ENCODE measurements around the gene ZBTB4. TPM values are rescaled to one million over a fixed set of nuclear protein-coding genes. Genes with fewer than 3 reads are reported as not detected.

The ZBTB4 gene
- total and polyA plus RNA-seq, 9 of the 15 experiments (the other 6 are each of a cell fraction or from before 2014, with no cell fraction given) = 0.92 to 6.9 (median 3.3) TPM

DNA sequence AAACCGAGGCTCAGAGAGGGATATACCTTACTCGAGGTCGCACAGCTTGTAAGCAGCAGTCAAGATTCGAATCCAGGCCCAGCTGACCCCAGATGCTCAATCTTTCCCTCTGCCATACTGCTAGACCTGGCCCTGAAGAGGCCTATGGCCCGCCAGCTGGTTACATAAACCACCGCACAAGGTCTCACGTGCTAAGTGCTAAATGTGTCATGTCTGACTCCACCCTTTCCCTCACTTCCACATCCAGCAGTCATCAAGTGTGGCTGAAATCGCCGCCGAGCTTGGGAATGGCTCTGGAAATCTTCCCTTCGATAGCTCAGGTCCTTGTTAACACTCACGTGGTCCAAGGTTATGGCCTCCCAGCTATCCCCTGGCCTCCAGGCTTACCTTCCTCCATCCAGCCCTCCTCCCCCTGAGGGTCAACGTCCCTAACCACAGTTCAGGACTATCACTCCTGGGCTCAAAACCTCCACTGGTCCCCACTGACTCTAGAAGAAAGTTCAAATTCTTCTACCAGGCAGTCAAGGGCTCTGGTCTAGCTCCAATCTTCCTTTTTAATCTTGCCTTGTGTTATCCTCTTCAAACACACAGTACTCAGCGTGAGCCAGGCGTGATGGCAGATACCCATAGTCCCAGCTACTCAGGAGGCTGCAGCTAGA, 3.5 kb downstream of the ZBTB4 start (continued):
- TF ChIP-seq, protein P1, sequence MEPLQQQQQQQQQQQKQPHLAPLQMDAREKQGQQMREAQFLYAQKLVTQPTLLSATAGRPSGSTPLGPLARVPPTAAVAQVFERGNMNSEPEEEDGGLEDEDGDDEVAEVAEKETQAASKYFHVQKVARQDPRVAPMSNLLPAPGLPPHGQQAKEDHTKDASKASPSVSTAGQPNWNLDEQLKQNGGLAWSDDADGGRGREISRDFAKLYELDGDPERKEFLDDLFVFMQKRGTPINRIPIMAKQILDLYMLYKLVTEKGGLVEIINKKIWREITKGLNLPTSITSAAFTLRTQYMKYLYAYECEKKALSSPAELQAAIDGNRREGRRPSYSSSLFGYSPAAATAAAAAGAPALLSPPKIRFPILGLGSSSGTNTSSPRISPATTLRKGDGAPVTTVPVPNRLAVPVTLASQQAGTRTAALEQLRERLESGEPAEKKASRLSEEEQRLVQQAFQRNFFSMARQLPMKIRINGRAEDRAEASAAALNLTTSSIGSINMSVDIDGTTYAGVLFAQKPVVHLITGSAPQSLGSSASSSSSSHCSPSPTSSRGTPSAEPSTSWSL (CRISPR knock-in tag; IDR thresholded peaks at IDR 0.05; ENCODE audit: borderline replicate concordance) = no peak
- TF ChIP-seq ZNF780A (CRISPR knock-in tag; IDR thresholded peaks at IDR 0.05) (no peak), CCNT2 (IDR thresholded peaks at IDR 0.05; ENCODE audit: borderline replicate concordance, extremely low read depth, insufficient read length, low read depth, low read length) (no peak), FUS (optimal IDR thresholded peaks at IDR 0.05; ENCODE audit: low read depth, low read length) (no peak), BMI1 (IDR thresholded peaks at IDR 0.05; ENCODE audit: low read length) (no peak), SOX6 (IDR thresholded peaks at IDR 0.05) (peak; percentile 8; the same call in 1 of the 2 replicates), ZNF785 (CRISPR knock-in tag; IDR thresholded peaks at IDR 0.05) (no peak), EZH2 (IDR thresholded peaks at IDR 0.05; ENCODE audit: borderline replicate concordance, low read depth, low read length) (no peak), ETS2 (tag; IDR thresholded peaks at IDR 0.05; ENCODE audit: borderline replicate concordance, poor library complexity, severe bottlenecking) (no peak), ZNF408 (CRISPR knock-in tag; IDR thresholded peaks at IDR 0.05; ENCODE audit: low read depth) (no peak), NR1H2 (CRISPR knock-in tag; IDR thresholded peaks at IDR 0.05) (no peak), MAFF (IDR thresholded peaks at IDR 0.05; ENCODE audit: low read length) (no peak), SREBF1 (IDR thresholded peaks at IDR 0.05; ENCODE audit: borderline replicate concordance, low read depth, low read length) (no peak), ZBED1 (IDR thresholded peaks at IDR 0.05) (no peak), ZNF3 (CRISPR knock-in tag; IDR thresholded peaks at IDR 0.05) (no peak)
- TF ChIP-seq, protein P2, sequence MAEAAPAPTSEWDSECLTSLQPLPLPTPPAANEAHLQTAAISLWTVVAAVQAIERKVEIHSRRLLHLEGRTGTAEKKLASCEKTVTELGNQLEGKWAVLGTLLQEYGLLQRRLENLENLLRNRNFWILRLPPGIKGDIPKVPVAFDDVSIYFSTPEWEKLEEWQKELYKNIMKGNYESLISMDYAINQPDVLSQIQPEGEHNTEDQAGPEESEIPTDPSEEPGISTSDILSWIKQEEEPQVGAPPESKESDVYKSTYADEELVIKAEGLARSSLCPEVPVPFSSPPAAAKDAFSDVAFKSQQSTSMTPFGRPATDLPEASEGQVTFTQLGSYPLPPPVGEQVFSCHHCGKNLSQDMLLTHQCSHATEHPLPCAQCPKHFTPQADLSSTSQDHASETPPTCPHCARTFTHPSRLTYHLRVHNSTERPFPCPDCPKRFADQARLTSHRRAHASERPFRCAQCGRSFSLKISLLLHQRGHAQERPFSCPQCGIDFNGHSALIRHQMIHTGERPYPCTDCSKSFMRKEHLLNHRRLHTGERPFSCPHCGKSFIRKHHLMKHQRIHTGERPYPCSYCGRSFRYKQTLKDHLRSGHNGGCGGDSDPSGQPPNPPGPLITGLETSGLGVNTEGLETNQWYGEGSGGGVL (CRISPR knock-in tag; IDR thresholded peaks at IDR 0.05) = no peak
- TF ChIP-seq, protein P3, sequence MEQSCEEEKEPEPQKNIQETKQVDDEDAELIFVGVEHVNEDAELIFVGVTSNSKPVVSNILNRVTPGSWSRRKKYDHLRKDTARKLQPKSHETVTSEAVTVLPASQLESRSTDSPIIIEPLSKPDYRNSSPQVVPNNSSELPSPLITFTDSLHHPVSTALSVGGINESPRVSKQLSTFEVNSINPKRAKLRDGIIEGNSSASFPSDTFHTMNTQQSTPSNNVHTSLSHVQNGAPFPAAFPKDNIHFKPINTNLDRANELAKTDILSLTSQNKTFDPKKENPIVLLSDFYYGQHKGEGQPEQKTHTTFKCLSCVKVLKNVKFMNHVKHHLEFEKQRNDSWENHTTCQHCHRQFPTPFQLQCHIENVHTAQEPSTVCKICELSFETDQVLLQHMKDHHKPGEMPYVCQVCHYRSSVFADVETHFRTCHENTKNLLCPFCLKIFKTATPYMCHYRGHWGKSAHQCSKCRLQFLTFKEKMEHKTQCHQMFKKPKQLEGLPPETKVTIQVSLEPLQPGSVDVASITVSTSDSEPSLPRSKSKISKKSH (CRISPR knock-in tag; IDR thresholded peaks at IDR 0.05) = no peak
- TF ChIP-seq, protein P4, sequence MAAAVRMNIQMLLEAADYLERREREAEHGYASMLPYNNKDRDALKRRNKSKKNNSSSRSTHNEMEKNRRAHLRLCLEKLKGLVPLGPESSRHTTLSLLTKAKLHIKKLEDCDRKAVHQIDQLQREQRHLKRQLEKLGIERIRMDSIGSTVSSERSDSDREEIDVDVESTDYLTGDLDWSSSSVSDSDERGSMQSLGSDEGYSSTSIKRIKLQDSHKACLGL (CRISPR knock-in tag; IDR thresholded peaks at IDR 0.05; ENCODE audit: borderline replicate concordance, poor library complexity, severe bottlenecking) = no peak
- TF ChIP-seq, protein P5, sequence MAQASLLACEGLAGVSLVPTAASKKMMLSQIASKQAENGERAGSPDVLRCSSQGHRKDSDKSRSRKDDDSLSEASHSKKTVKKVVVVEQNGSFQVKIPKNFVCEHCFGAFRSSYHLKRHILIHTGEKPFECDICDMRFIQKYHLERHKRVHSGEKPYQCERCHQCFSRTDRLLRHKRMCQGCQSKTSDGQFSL (CRISPR knock-in tag; IDR thresholded peaks at IDR 0.05) = no peak
- TF ChIP-seq, protein P5 (tag; IDR thresholded peaks at IDR 0.05) = no peak
- TF ChIP-seq, protein P6, sequence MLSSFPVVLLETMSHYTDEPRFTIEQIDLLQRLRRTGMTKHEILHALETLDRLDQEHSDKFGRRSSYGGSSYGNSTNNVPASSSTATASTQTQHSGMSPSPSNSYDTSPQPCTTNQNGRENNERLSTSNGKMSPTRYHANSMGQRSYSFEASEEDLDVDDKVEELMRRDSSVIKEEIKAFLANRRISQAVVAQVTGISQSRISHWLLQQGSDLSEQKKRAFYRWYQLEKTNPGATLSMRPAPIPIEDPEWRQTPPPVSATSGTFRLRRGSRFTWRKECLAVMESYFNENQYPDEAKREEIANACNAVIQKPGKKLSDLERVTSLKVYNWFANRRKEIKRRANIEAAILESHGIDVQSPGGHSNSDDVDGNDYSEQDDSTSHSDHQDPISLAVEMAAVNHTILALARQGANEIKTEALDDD (IDR thresholded peaks at IDR 0.05) = peak; percentile 72
